ENCODE data around the gene HAO1. TPM values are rescaled to one million over a fixed set of nuclear protein-coding genes. Genes with fewer than 3 reads are reported as not detected.

The HAO1 gene
- total and polyA plus RNA-seq, 12 donors: 0.07 TPM; not detected in 11

DNA sequence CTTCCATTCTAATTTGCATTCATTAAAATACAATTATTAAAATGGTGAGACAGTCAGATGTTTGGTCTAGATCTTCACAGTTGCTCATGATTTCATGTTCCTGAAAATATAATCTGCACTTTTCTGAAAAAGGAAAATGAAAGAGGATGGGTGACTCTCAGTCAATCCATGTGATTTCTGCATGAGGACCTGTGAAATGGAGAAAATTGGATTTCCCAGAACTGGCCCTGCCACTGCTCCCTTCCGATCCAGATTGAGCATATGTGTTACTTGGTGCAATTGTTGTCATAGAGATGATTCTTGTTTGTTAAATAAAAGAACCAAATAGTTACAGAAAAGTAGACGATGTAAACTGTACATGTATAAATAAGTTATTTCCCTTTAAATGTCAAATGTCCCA is 37.4 kb downstream of the HAO1 start:
- no peaks in the 10 kb centered on the region for H3K36me3 ChIP-seq (replicated peaks in 1 of 2)
- no peak for DNase-seq
- no peak overlapping the region for H3K27ac ChIP-seq
- no peaks in the 10 kb centered on the region for H3K9me3 ChIP-seq (replicated peaks in 1 of 3)
- TF ChIP-seq POLR2A (IDR thresholded peaks at IDR 0.05): no peak
- TF ChIP-seq, protein P1, sequence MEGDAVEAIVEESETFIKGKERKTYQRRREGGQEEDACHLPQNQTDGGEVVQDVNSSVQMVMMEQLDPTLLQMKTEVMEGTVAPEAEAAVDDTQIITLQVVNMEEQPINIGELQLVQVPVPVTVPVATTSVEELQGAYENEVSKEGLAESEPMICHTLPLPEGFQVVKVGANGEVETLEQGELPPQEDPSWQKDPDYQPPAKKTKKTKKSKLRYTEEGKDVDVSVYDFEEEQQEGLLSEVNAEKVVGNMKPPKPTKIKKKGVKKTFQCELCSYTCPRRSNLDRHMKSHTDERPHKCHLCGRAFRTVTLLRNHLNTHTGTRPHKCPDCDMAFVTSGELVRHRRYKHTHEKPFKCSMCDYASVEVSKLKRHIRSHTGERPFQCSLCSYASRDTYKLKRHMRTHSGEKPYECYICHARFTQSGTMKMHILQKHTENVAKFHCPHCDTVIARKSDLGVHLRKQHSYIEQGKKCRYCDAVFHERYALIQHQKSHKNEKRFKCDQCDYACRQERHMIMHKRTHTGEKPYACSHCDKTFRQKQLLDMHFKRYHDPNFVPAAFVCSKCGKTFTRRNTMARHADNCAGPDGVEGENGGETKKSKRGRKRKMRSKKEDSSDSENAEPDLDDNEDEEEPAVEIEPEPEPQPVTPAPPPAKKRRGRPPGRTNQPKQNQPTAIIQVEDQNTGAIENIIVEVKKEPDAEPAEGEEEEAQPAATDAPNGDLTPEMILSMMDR (IDR thresholded peaks at IDR 0.05): no peak
- intact Hi-C loops (cut with DNase I): no loop called here
- no peak overlapping the region for H3K4me3 ChIP-seq
- H3K27me3 ChIP-seq: no peaks in the 10 kb centered on the region
- H3K4me1 ChIP-seq (replicated peaks in 1 of 2): no peaks in the 10 kb centered on the region
- 77 to 85% (median 81%) methylated on average over 2 of the region's 2 CpGs for WGBS, 4 donors

DNA sequence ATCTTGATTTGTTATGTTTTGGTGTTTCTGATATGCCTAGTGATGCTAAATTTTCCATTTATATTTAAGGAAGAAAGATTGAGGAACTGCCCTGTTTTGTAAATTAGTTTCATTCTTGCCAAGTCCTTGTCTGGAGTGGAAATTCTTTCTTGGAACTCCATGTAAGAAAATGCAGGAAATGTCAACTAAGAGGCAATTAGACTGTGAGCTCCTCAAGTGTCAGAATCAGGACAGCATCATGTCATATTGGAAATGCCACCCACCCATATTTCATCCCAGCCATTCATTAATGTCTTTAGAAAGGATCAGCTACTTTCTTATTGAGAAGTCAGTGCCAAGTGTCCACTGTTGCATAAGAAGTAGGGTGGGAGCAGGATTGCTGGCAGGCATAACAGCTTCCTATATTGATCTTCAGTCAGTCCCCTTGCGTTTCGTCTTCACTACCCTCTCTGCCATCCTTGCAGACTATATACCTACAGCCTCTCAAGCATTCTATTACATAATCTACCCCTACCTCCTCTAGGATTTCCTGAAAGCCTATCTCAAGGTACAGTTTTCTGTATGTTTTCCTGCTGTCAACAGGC is 42.4 kb downstream of the HAO1 start:
- intact Hi-C loops (cut with DNase I): no loop called here
- no peak for DNase-seq
- no peak overlapping the region for H3K4me3 ChIP-seq
- H3K4me1 ChIP-seq (replicated peaks in 1 of 2): no peaks in the 10 kb centered on the region
- no peaks in the 10 kb centered on the region for H3K27me3 ChIP-seq
- no peaks in the 10 kb centered on the region for H3K9me3 ChIP-seq (replicated peaks in 1 of 3)
- H3K27ac ChIP-seq: no peak overlapping the region
- H3K36me3 ChIP-seq (replicated peaks in 1 of 2): no peaks in the 10 kb centered on the region
- WGBS, 4 donors: 47 to 73% (median 69%) methylated on average over 2 of the region's 2 CpGs
- no peak for TF ChIP-seq POLR2A (IDR thresholded peaks at IDR 0.05)
- TF ChIP-seq, protein P1 (IDR thresholded peaks at IDR 0.05): no peak

DNA sequence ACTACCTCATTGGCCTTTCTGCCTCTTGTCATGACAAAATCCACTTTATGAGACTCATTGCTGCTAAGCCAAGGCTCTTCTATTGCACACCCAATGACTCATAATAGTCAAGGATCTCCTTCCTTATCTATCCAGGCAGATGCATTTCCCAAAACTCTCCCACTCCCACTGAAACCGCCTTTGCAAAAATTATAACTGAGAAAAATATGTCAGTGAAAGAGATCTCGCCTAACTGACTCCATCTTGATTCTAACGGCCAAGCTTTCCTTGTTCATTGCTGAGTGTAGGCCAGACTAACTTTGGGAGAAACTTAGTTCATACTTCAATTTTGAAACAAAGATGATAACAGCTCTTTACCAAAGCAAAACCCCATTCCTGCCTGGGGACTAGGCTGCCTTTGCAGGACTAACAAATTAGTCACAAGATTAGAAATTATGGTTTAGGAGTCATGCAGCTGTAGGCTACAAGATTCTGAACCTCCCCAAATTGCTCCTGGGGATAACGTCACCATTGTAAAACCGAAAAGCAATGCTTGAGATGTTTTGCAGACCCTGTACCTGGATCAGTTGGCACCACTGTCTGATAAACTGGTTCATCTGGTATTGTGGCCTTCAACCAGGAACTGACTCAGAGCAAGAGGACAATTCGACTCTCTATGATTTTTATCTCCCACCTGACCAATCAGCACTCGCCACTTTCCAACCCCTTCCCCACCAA is 47.1 kb downstream of the HAO1 start:
- no peaks in the 10 kb centered on the region for H3K4me1 ChIP-seq (replicated peaks in 1 of 2)
- no peak for TF ChIP-seq POLR2A (IDR thresholded peaks at IDR 0.05)
- TF ChIP-seq, protein P1 (IDR thresholded peaks at IDR 0.05): no peak
- H3K27ac ChIP-seq: no peak overlapping the region
- WGBS, 4 donors: 78 to 85% (median 79%) methylated on average over 7 of the region's 7 CpGs
- H3K27me3 ChIP-seq: no peaks in the 10 kb centered on the region
- H3K4me3 ChIP-seq: no peak overlapping the region
- DNase-seq: no peak
- H3K36me3 ChIP-seq (replicated peaks in 1 of 2): no peaks in the 10 kb centered on the region
- intact Hi-C loops (cut with DNase I): no loop called here
- H3K9me3 ChIP-seq (replicated peaks in 1 of 3): no peaks in the 10 kb centered on the region

DNA sequence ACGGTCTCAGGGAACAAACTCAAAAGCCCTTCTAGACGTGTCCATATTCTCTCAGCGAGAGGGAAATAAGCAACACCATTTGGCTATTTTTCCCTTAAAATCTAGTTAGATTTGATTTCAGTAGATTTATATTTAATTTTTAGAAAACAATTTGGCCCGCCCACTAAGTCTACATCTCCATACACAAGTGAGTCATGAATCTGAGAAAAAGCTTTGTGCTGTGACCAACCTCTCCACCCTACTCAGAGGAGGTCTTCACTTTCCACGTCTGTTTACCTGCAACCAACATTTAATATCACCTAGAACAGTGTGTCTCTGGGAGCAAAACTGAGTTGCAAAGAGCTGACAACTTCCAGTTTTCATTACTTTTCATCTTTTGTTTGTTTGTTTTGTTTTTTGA is 48.6 kb downstream of the HAO1 start:
- intact Hi-C loops (cut with DNase I): no loop called here
- Histone ChIP-seq H3K4me1 (replicated peaks in 1 of 2) (no peaks in the 10 kb centered on the region), H3K4me3 (no peak overlapping the region), H3K27me3 (no peaks in the 10 kb centered on the region), H3K9me3 (replicated peaks in 1 of 3) (no peaks in the 10 kb centered on the region), H3K36me3 (replicated peaks in 1 of 2) (no peaks in the 10 kb centered on the region), H3K27ac (no peak overlapping the region)
- no peak for DNase-seq
- WGBS, 4 donors: 73 to 89% (median 78%) methylated on average over 5 of the region's 5 CpGs
- TF ChIP-seq, protein P1 (IDR thresholded peaks at IDR 0.05): no peak
- TF ChIP-seq POLR2A (IDR thresholded peaks at IDR 0.05): no peak

All from adrenal gland (tissue), 12 donors.